Rectal smooth muscle tissue (tissue), 1 donor: ENCODE data around the gene C1QTNF6.
"Not testable (repeated sequence)": the region's sequence is repeated elsewhere in the genome, so short reads cannot be mapped to it uniquely, and the experiment has no call there.

Experiments used
- H3K27ac ChIP-seq: one replicate; pipeline ENCODE4 v1.7.0; 2013; ENCODE audit warnings: low read depth, low read length, inconsistent platforms
- H3K27me3 ChIP-seq: one replicate; pipeline ENCODE4 v1.7.0; 2013; ENCODE audit warnings: low read length; ENCODE audit not compliant: control insufficient read depth, insufficient read depth
- H3K36me3 ChIP-seq: one replicate; pipeline ENCODE4 v1.7.0; 2013; ENCODE audit warnings: low read length; ENCODE audit not compliant: control insufficient read depth, insufficient read depth
- H3K4me1 ChIP-seq: one replicate; pipeline ENCODE4 v1.7.0; 2013; ENCODE audit warnings: low read length; ENCODE audit not compliant: control insufficient read depth, insufficient read depth
- H3K4me3 ChIP-seq: one replicate; pipeline ENCODE4 v1.7.0; 2013; ENCODE audit warnings: low read length
- H3K9ac ChIP-seq: one replicate; pipeline ENCODE4 v1.7.0; 2013; ENCODE audit warnings: low read length

The C1QTNF6 gene

DNA sequence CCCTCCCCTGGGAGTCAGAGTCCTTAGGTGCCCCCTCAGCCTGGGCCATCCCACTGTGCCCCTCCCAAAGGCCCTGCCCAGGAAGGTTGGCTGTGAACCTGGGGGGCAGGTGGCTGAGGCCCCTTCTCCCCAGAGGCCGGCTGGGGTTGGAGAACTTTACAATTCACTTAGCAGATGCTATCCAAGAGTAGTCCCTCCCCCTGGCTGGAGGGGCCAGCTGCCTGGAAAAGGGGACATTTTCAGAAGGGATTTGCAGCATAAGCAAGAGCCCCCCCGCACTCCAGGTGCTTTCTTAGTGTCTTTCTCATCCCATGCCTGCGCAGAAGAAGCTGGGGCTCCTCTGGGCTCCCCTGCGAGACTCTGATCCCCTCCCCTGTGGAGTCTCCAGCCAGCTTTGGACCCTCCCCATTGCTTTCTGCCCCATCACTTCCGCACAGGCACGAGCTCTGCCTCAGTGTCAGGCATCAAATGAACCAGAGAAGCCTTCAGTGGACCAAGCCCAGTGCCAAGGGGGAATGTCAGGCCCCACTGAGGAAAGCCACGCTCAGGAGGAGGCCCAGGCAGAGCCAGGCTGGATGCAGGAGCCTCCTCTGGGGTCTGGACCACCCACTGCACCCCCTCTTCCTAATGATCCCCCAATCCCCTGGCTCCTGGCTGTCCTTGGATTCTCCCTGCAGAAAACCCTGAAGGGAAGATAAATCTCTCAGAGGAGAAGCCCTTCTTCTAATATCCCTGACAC is 20.5 kb upstream of the C1QTNF6 start:
- H3K27ac ChIP-seq = no peak overlapping the region
- H3K9ac ChIP-seq = no peak overlapping the region
- H3K36me3 ChIP-seq = no peaks in the 10 kb centered on the region
- no peaks in the 10 kb centered on the region for H3K27me3 ChIP-seq
- no peaks in the 10 kb centered on the region for H3K4me1 ChIP-seq
- no peak overlapping the region for H3K4me3 ChIP-seq

DNA sequence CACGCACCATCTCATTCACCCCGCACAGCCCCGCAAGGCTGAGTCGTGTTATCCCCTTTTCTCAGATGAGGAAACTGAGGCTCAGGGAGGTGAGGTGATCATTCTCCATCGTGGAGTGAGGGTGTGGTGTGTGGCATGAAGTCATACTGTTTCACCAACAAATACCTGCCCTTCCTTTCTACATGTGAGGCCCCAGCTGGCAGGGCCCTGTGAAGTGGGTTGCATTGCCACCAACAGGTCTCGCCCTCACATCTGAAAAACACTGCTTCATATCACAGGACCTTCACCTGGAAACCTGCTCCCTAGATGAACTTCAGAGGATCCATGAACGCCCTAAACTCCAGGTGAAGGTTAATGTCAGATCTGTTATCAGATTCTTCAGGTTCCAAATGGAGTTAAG is 19.9 kb upstream of the C1QTNF6 start:
- H3K27ac ChIP-seq = no peak overlapping the region
- no peak overlapping the region for H3K9ac ChIP-seq
- H3K4me3 ChIP-seq = no peak overlapping the region
- H3K4me1 ChIP-seq = no peaks in the 10 kb centered on the region
- H3K27me3 ChIP-seq = no peaks in the 10 kb centered on the region
- H3K36me3 ChIP-seq = no peaks in the 10 kb centered on the region

DNA sequence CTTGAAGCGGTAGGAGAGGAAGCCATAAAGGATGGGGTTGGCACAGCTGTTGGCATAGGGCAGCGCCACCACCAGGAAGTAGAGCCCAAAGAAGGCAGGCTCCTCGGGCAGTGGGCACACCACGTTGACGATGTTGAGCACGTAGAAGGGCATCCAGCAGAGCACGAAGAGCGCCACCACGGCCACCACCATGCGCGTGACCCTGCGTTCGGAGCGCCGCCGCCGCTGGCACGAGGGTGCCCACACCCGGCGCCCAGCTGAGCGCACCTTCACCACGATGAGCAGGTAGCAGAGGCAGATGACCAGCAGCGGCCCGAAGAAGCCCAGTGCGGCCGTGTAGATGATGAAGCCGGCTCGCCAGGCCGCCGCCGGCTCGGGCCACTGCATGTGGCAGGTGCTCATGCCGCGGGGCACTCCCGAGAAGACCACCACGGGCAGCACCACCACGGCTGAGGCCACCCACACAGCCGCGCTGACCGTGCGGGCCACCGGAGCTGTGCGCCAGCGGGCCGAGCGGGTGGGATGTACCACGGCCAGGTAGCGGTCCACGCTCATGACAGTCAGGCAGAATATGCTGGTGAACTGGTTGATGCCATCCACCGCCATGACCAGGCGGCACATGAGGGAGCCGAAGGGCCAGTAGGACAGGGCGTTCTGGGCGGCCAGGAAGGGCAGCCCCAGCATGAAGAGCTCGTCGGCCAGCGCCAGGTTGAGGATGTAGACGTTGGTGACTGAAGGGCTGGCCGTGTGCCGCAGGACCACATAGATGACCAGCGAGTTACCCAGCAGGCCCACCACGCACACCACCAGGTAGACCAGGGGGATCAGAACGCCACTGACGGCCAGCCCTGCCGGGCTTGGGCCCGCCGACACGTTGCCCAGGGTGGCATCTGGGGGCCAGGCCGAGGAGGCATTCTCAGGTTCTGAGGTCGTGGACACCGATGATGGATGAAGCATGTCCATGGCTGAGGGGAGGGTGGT is 19.1 kb upstream of the C1QTNF6 start:
- Histone ChIP-seq H3K36me3 (no peaks in the 10 kb centered on the region), H3K9ac (no peak overlapping the region), H3K27ac (no peak overlapping the region), H3K4me1 (no peaks in the 10 kb centered on the region), H3K4me3 (no peak overlapping the region), H3K27me3 (no peaks in the 10 kb centered on the region)

DNA sequence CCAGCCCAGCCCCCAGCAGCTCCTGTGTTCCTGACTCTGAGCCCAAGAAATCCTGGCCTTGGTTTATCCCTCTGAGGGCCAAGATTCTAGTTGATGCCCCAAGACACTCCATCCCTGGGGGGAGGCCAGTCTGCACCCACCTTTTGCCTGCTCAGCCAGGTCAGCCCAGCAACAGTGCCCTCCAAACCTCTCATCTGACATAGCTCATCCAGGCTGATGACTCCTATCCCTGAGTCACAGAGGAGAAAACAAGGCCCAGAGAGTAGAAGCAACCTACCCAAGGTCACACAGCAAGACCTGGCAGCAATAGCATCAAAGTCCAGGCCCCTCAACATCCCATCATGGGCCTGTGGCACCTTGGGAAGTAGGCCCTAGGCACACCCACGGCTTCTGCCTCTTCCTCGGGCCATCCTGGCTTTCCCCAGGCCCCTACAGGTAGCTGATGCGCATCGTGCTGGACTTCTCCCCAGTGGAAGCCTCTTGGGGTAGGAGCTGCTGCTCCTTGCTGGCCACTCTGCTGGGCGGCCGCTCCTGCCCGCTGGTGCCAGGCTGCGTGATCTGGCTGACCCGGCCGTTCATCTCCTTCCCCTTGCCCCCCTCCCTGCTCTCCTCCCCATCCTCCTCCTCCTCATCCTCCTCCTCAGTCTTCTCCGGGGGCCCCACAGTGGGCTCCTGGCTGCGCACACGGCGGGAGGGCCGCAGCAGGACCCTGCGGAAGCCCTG is 18.2 kb upstream of the C1QTNF6 start:
- Histone ChIP-seq H3K4me3 (no peak overlapping the region), H3K4me1 (no peaks in the 10 kb centered on the region), H3K27ac (no peak overlapping the region), H3K27me3 (no peaks in the 10 kb centered on the region), H3K9ac (no peak overlapping the region), H3K36me3 (no peaks in the 10 kb centered on the region)

DNA sequence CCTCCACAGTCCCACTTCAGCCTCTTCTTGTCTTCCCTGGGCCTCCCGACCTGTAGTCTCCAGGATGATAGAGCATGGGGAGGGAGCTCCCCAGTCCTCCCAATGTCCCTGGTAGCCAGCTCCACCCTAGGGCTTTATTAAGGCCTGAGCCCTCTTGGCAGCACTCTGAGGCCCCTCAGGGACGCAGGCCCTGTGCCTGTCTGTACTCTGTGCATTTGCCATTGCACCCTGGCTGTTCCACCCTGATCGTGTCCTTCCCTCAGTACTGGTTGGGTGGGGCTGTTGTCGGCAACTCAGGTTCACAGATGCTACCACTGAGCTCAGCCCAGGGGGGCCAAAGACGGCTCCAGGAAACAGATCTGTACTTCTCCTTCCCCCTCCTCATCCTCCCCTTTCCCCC is 17.0 kb upstream of the C1QTNF6 start:
- Histone ChIP-seq H3K4me3 (no peak overlapping the region), H3K4me1 (no peaks in the 10 kb centered on the region), H3K9ac (no peak overlapping the region), H3K36me3 (no peaks in the 10 kb centered on the region), H3K27me3 (no peaks in the 10 kb centered on the region), H3K27ac (no peak overlapping the region)

DNA sequence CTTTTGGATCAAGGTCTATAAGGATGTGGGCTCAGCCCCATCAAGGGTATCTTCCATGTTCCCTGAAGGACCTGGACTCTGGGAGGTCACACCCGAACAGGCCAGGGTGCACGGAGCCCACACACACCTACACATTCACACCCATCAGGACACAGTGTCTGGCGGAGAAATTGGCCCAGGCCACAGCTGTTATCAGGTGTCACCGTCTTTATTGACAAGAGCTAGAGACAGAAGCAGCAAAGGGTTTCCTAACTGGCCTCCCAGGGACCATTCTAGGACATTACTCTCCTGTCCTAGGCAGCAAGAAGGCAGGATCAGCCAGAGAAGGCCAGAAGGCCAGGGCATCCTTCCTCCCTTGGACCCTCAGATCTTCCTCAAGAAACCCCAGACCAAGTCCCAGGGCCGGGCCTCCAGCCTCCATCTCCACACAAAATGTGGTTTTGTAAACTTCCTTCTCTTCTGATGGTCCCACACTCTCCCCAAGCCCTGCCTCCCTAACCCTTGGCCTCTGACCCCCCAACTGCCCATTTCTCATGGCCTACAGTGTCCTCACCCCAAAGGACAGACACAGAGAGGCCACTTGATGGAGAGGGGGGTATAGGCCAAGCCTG is 16.1 kb upstream of the C1QTNF6 start:
- no peaks in the 10 kb centered on the region for H3K36me3 ChIP-seq
- peaks cover 4% of the 10 kb centered on the region for H3K4me1 ChIP-seq
- no peaks in the 10 kb centered on the region for H3K27me3 ChIP-seq
- H3K4me3 ChIP-seq = no peak overlapping the region
- H3K9ac ChIP-seq = no peak overlapping the region
- H3K27ac ChIP-seq = no peak overlapping the region

DNA sequence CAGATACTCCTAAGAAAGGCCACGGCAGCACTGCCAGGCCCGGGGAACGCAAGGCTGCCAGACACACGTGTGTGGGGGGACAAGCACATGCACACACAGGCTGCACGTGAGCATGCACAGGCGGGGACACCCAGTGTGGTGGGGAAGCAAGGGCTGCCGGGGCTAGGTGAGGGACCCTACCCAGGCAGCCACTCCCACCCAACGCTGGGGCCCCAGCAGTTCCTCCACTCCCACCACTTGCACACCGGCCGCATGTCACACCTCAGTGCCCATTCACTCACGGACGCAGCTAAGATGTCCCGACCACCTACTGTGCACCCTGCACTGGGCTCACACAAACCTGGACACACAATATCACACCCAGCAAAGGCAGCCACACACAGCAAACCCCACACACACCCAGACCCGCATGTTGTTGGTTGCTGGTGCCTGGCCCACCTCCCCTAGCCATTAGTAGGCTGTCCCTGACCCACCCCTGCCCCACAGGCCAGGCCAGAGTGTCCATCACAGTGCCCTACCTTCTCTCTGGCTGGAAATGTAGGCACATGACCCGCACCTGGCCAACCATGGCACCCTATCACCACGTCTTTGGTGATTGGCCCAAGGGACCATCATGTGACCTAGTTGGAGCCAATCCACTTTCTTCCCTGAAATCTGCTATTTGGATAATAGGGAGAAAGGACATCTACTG is 15.5 kb upstream of the C1QTNF6 start:
- H3K27ac ChIP-seq = no peak overlapping the region
- no peak overlapping the region for H3K9ac ChIP-seq
- H3K27me3 ChIP-seq = no peaks in the 10 kb centered on the region
- H3K4me3 ChIP-seq = no peak overlapping the region
- H3K36me3 ChIP-seq = no peaks in the 10 kb centered on the region
- H3K4me1 ChIP-seq = peaks cover 4% of the 10 kb centered on the region

DNA sequence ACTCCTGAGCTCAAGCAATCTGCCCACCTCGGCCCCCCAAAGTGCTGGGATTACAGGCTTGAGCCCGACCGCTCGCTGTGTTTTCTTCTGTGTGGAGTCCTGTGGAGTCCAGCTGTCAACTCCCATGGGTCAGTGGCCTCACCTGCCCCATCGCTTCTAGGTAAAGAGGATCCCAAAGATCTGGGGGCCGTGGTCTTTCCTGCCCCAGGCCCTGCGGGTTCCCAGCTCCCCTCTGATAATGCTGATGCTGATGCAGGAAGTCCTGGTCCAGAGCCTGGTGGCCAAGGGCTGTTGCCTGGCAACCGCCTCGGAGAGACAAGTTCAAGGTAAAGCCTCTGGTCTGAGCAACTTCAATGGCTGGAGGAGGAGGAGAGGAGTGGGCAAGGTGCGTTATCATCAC is 14.7 kb upstream of the C1QTNF6 start:
- peaks cover 10% of the 10 kb centered on the region for H3K4me1 ChIP-seq
- H3K27me3 ChIP-seq = no peaks in the 10 kb centered on the region
- no peaks in the 10 kb centered on the region for H3K36me3 ChIP-seq
- no peak overlapping the region for H3K27ac ChIP-seq
- H3K4me3 ChIP-seq = no peak overlapping the region
- no peak overlapping the region for H3K9ac ChIP-seq

DNA sequence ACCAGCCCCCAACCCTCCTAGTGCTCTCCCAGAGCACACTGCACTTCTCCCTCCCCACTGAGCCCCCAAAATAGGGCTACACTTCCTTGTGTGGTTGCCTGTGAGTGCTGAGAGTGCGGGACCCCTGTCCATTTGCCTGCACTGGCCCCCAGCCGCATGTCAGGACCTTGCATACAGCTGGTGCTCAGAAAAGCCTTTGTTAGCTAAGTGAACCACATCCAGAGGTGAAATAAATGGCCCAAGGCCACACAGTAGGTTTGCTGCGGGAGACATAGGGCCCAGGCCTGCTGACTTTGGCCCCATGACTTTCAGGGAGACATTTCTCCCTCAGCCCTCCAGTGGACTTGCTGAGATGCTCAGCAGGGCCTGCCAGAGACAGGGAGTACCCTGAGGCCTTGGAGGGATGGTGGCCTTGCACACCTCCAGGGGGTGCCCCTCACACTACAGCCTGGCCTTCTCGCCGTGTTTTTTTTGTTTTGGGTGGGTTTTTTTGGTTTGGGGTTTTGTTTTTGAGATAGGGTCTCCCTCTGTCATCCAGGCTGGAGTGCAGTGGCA is 14.0 kb upstream of the C1QTNF6 start:
- Histone ChIP-seq H3K27ac (no peak overlapping the region), H3K4me1 (peaks cover 17% of the 10 kb centered on the region)

DNA sequence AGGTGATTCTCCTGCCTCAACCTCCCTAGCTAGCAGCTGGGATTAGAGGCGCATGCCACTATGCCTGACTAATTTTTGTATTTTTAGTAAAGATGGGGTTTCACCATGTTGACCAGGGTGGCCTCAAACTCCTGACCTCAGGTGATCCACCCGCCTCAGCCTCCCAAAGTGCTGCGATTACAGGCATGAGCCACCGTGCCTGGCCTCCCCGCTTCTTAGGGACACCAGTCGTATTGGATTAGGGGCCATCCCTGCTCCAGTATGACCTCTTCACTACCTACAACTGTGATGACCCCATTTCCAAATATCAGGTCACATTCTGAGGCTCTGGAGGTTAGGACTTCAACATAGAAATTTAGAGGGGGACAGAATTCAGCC is 13.4 kb upstream of the C1QTNF6 start:
- not testable (repeated sequence) for H3K4me3 ChIP-seq, H3K27ac ChIP-seq, H3K36me3 ChIP-seq, H3K9ac ChIP-seq, H3K27me3 ChIP-seq
- H3K4me1 ChIP-seq = peaks cover 21% of the 10 kb centered on the region

More for the DNA sequence above, 14.0 kb upstream of the C1QTNF6 start:
- H3K4me3 ChIP-seq = no peak overlapping the region
- H3K36me3 ChIP-seq = no peaks in the 10 kb centered on the region
- no peaks in the 10 kb centered on the region for H3K27me3 ChIP-seq
- H3K9ac ChIP-seq = no peak overlapping the region

DNA sequence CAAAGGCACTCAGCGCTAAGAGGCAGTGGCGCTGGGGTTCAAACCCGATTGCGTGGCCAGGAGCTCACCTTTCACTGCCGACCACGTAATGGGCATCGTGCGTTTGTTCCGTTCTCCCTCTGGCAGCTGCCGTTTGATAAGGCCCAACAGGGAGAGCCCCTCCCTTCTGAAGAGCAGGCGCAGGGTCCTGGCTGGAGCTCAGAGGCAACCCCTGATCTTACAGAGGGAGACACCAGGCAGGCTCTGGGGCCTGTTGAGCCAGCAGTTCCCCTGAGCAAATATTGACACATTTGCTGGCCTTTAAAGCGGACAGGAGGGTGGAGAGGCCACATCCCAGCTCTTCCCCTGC is 11.7 kb upstream of the C1QTNF6 start:
- H3K27me3 ChIP-seq = no peaks in the 10 kb centered on the region
- no peak overlapping the region for H3K27ac ChIP-seq
- peak overlapping the region; percentile 34 for H3K4me3 ChIP-seq
- H3K36me3 ChIP-seq = no peaks in the 10 kb centered on the region
- H3K9ac ChIP-seq = peak overlapping the region; percentile 12
- H3K4me1 ChIP-seq = peaks cover 21% of the 10 kb centered on the region
